GM18505 (cell line): ENCODE measurements around the gene SOX13.

ENCODE experiments used
- ATAC-seq: cut with Tn5 transposase; IDR thresholded peaks from one replicate; pipeline ENCODE4 v1.9.1; 2021; ENCODE audit not compliant: unreplicated experiment
- POLR2A ChIP-seq: IDR thresholded peaks from 4 replicates; pipeline ENCODE4 v1.6.1; 2011; ENCODE audit warnings: borderline replicate concordance; ENCODE audit not compliant: insufficient read depth, insufficient read length; ENCODE audit errors: extremely low read depth

The SOX13 gene

GRCh38 chr1:204072931-204073836 is at the start of gene SOX13:
TSS of gene SOX13 (plus strand) at chr1:204073115. CDS start at chr1:204112916, 39,801 bp downstream.
- no peak for TF ChIP-seq POLR2A
- no peak for ATAC-seq

- no peak for ATAC-seq
- no peak for TF ChIP-seq POLR2A
These were observed 46.8 kb upstream of the SOX13 start for GRCh38 chr1:204025917-204026707.

GRCh38 chr1:204027446-204027845 is 45.5 kb upstream of the SOX13 start:
- ATAC-seq: no peak
- TF ChIP-seq POLR2A: no peak

- no peak for ATAC-seq
These were observed 43.9 kb upstream of the SOX13 start for GRCh38 chr1:204029016-204029415.

GRCh38 chr1:204031098-204031710 is 41.7 kb upstream of the SOX13 start:
- no peak for TF ChIP-seq POLR2A
- no peak for ATAC-seq

More at GRCh38 chr1:204029016-204029415, 43.9 kb upstream of the SOX13 start:
- no peak for TF ChIP-seq POLR2A

- no peak for TF ChIP-seq POLR2A
- ATAC-seq: no peak
These were observed 40.2 kb upstream of the SOX13 start for GRCh38 chr1:204032642-204033235.

- ATAC-seq: no peak
- no peak for TF ChIP-seq POLR2A
These were observed 39.6 kb upstream of the SOX13 start for GRCh38 chr1:204033306-204033705.

- no peak for ATAC-seq
- no peak for TF ChIP-seq POLR2A
These were observed 35.8 kb upstream of the SOX13 start for GRCh38 chr1:204036882-204037655.

- no peak for ATAC-seq
- no peak for TF ChIP-seq POLR2A
These were observed 31.6 kb upstream of the SOX13 start for GRCh38 chr1:204041232-204041767.

- no peak for ATAC-seq
- no peak for TF ChIP-seq POLR2A
These were observed 31.0 kb upstream of the SOX13 start for GRCh38 chr1:204041803-204042505.

GRCh38 chr1:204042516-204042915 is 30.4 kb upstream of the SOX13 start:
- no peak for TF ChIP-seq POLR2A
- no peak for ATAC-seq
